Osteoblast (primary cell): Measurements from ENCODE around the gene IL17REL. TPM values are rescaled to one million over a fixed set of nuclear protein-coding genes. Genes with fewer than 3 reads are reported as not detected.

ENCODE experiments used
- DNase-seq: peaks from one replicate; pipeline ENCODE4 v3.0.0; 2011; ENCODE audit warnings: low spot score, mixed read lengths; ENCODE audit not compliant: insufficient read length; ENCODE audit errors: missing footprints
- H2AFZ ChIP-seq: 2 replicates; pipeline ENCODE4 v1.6.0; 2011; ENCODE audit warnings: mild to moderate bottlenecking, low read length
- H3K27ac ChIP-seq: 2 replicates; pipeline ENCODE4 v1.5.1; 2011; ENCODE audit warnings: mild to moderate bottlenecking, low read depth, low read length, moderate library complexity
- H3K27me3 ChIP-seq: 2 replicates; pipeline ENCODE4 v1.6.0; 2012; ENCODE audit warnings: mild to moderate bottlenecking, control low read depth, inconsistent platforms, low read length, moderate library complexity; ENCODE audit not compliant: insufficient read depth
- H3K36me3 ChIP-seq: 2 replicates; pipeline ENCODE4 v1.5.1; 2011; ENCODE audit warnings: mild to moderate bottlenecking, low read length, control low read depth, moderate library complexity; ENCODE audit not compliant: insufficient read depth
- H3K4me1 ChIP-seq: 2 replicates; pipeline ENCODE4 v1.5.1; 2011; ENCODE audit warnings: mild to moderate bottlenecking, low read length, control low read depth, moderate library complexity; ENCODE audit not compliant: insufficient read depth
- H3K4me2 ChIP-seq: 2 replicates; pipeline ENCODE4 v1.6.0; 2011; ENCODE audit warnings: mild to moderate bottlenecking, low read length; ENCODE audit not compliant: insufficient read depth
- H3K4me3 ChIP-seq: fragments of 200-600 bp; sonication (generic); 3 replicates; pipeline ENCODE4 v1.5.1; 2012; ENCODE audit warnings: mild to moderate bottlenecking, low read length, inconsistent platforms; ENCODE audit not compliant: insufficient read depth
- H3K79me2 ChIP-seq: 2 replicates; pipeline ENCODE4 v1.6.0; 2012; ENCODE audit warnings: mild to moderate bottlenecking, low read length, control low read depth, inconsistent platforms; ENCODE audit not compliant: insufficient read depth
- H3K9me3 ChIP-seq: 2 replicates; pipeline ENCODE4 v1.5.1; 2011; ENCODE audit warnings: low read depth, low read length, control low read depth
- H4K20me1 ChIP-seq: 2 replicates; pipeline ENCODE4 v1.6.0; 2012; ENCODE audit warnings: mild to moderate bottlenecking, low read length, control low read depth; ENCODE audit not compliant: insufficient read depth
- CTCF ChIP-seq: IDR thresholded peaks from 2 replicates; pipeline ENCODE4 v1.5.1; 2011; ENCODE audit warnings: mild to moderate bottlenecking, low read depth, low read length, moderate library complexity; ENCODE audit errors: extremely low read depth
- total RNA-seq: library from RNA; depleted of rRNA; stranded (reverse); fragments of >200 nt; gene quantifications from 2 replicates; pipeline ENCODE4 v1.2.3, GENCODE V29; 2012

IL17REL gene
- total RNA-seq, 1 donor = not detected

DNA sequence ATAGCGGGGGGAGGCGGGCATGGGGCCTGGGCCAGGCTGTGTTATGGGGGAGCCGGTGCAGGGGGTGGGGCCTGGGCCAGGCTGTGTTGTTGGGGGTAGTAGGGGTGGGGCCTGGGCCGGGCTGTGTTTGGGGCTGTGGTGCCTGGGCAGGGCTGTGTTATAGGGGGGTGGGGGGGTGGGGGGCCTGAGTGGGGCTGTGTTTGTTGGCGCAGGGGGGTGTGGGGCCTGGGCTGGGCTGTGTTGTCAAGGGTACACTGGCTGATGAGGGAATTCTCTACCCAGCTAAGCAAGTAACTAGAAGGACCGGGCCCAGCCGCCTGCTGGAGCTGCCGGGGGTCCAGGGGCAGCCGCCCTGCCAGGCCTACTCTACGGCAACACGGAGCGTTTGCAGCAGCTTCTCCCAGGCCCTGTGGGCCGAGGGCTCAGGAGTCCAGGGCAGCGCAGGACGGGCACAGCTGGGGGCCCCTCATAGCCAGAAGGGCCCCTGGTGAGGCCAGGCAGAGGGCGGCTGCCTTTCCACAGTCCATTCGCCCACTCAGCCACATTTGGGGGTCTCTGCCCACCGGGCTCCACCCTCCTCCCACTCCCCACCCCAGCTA, 62.1 kb downstream of the IL17REL start:
- no peak for TF ChIP-seq CTCF
- Histone ChIP-seq H3K27me3 (no peaks in the 10 kb centered on the region), H3K4me3 (no peak overlapping the region), H3K9me3 (no peaks in the 10 kb centered on the region), H3K36me3 (no peaks in the 10 kb centered on the region), H4K20me1 (no peaks in the 10 kb centered on the region), H3K4me2 (no peak overlapping the region), H3K4me1 (peaks cover 15% of the 10 kb centered on the region), H2AFZ (no peak overlapping the region), H3K27ac (no peak overlapping the region), H3K79me2 (no peaks in the 10 kb centered on the region)
- no peak for DNase-seq

DNA sequence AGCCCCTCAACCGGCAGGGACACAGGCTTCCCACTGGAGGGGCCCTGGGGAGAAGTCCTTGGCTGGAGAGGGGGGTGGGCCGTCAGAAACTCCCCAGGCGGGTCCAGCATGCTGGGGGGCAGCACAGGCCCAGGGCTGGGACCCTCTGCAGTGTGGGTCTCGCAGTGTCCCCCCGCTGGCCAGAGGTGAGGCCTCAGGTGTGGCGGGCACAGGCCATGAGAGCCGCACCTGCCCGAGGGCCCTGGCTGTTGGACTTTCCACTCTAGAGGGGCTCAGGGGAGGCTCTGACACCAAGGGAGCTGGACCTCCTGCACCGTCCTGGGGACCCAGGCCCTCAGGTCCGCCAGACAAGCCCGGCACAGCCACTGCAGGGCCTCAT, 62.7 kb downstream of the IL17REL start:
- Histone ChIP-seq H3K27me3 (no peaks in the 10 kb centered on the region), H3K4me2 (no peak overlapping the region)
- no peak for TF ChIP-seq CTCF

GRCh38 chr22:49948958-49949913, 63.3 kb downstream of the IL17REL start:
- H2AFZ ChIP-seq = no peak overlapping the region
- H3K79me2 ChIP-seq = no peaks in the 10 kb centered on the region
- no peaks in the 10 kb centered on the region for H3K27me3 ChIP-seq
- H3K9me3 ChIP-seq = no peaks in the 10 kb centered on the region
- no peaks in the 10 kb centered on the region for H3K36me3 ChIP-seq
- DNase-seq = no peak
- peaks cover 15% of the 10 kb centered on the region for H3K4me1 ChIP-seq
- H3K4me2 ChIP-seq = no peak overlapping the region
- no peak for TF ChIP-seq CTCF
- H4K20me1 ChIP-seq = no peaks in the 10 kb centered on the region
- no peak overlapping the region for H3K27ac ChIP-seq
- H3K4me3 ChIP-seq = no peak overlapping the region

More for the DNA sequence above, 62.7 kb downstream of the IL17REL start:
- Histone ChIP-seq H3K36me3 (no peaks in the 10 kb centered on the region), H2AFZ (no peak overlapping the region), H3K4me3 (no peak overlapping the region), H3K4me1 (peaks cover 15% of the 10 kb centered on the region), H3K27ac (no peak overlapping the region), H3K79me2 (no peaks in the 10 kb centered on the region), H3K9me3 (no peaks in the 10 kb centered on the region), H4K20me1 (no peaks in the 10 kb centered on the region)
- no peak for DNase-seq
